Measurements from ENCODE around the gene PDE4D. TPM values are rescaled to one million over a fixed set of nuclear protein-coding genes. Genes with fewer than 3 reads are reported as not detected.

The PDE4D gene
- total RNA-seq, 1 donor from 2014 or later = 219 TPM

DNA sequence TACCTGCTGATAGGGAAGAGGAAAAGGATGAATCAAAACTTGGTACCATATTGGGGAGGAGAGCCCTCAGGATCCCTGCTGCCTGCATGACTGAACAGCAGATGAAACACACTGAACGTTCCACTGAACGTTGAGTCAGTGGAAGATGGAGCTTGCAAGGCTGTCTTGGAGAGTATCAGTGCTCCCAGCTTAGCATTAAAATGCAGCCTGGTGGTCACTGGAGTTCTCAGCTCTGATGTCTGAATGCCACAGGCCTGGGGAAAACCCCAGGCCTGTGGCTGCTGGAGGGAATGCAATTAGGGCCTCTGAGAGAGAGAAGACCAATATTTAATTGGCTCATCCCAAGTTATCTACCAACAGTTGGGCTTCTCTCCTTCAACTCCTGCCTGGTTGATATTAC is 54.5 kb downstream of the PDE4D start:
- DNase-seq = no peak

DNA sequence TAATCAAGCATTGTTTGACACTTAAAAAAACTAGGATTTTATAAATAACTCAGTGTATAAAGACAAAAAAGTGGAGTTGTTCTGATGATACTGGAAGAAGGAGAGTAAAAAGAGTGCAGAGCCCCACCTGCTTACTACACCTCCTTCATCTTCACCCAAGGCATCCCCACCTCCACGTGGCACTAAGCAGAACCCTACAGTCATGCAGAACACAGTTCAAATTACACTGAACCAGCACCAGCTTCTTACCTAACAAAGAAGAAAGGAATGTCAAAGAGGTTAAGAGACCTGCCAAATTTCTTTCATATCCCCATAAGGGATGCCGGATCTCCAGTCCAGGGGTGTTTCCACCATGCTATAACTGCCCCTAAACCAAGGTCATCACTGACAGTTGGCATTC is 55.5 kb downstream of the PDE4D start:
- DNase-seq = no peak

DNA sequence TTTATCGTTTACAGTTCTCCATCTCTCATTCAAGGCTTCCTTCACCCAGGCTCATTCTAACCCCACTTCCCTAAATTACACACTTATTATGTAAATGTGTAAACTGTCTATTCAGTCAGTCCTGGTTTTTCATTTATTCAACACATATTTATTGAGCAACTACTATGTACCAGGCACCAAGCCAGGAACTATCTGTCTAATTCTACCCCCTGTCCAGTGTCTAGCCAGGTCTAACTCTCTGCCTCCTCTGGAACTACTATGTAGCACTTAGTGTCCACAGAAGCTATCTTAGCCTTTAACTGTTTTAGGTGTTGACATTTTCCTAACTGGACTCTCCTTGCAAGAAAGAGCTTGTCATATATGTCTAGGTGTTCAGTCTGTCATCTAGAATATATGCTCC is 56.5 kb downstream of the PDE4D start:
- no peak for DNase-seq

DNA sequence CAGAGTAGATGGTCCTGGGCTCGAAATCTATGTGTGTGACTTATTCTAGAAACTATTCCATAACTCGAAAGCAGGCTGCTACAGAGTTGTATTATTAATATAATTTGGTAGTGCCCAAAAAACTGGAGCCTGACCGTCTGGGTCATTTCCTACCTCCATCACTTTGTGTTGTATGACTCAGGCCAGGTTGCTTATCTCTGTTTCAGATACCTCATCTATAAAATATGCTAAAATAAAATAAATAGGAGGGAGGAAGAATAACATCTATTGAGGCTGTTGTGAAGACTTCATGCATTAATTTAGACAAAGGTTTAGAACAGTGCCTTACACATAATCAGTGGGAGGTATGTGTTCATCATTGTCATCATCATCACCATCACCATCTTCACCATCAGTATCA is 57.7 kb downstream of the PDE4D start:
- no peak for DNase-seq

DNA sequence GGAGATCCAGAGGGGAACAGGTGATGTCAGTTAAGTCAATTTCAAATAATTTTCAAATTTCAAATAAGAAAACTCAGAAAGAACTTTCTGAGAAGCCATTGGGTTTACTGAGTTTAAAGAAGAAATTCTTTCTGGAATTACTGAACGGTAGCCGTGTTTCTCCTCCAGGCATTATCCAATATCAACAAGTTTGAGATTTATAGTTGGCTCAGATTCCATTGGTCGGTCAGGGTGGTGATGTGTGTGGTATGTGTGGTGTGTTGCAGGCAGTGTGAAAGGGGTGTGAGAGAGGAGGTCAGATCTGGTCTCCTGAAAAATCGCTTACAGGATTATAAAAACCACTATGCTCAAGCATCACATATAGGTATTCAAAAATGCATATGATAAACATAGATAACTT is 60.1 kb downstream of the PDE4D start:
- no peak for DNase-seq

DNA sequence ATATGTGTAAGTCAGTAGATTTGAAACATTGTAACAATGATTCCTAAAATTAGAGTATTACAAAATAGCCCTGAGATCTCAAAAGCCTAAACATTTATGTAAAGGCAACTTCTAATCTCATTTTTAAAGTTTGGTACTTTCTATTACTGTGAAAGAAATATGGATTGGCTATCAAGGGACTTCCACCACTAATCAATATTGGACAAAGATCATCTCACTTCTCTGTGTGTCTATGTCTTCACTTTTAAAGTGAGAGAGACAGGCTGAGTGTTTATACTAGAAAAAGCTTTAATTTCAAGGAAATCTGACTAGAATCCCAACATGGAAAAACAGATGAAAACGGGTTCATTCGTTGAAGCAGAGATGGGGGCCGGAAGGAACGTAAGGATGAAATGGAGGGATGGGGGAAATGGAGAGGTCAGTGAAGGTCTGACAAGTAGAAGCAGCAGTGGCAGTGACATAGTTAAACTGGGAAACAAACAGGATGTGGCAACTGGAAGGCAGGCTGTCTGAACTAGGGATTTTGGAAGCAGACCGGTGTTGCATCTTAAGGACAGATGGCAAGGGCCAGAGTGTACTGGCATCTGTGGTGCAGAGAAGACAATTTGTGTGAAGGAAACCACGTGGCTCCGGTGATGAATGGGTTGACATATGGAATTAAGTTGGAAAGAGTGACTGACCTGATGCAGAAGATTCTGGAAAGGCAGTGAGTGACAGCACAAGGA is 60.8 kb downstream of the PDE4D start:
- no peak for DNase-seq

DNA sequence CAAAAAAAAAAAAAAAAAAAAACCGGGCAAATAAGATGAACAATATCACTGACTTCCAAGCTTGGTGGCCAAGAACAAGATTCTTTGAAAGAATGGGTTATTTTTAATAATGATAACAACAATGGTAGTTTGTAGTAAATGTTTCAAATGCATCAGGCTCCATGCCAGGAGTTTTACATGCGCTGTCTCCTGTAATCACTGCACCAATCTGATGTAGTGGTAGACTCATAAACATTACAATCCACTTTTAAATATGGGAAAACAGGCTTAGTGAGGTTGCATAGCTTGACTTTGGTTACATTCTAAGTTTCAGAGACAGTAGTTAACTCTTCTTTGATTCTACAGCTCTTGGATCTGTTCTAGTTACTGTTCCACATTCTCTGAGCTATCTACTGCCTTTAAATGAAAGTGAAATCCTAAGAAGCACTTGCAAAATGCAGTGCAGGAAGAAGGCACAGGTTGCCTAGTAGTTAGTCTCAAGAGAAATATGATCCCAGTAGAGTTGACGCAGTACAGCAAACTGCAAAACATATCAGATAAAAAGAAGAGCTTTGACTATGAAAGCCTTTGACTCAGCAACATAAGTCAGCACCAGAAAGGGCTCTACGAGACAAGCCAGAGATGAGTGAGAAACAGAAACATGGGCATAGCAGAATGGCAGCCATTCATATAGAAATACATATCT is 62.1 kb downstream of the PDE4D start:
- no peak for DNase-seq

DNA sequence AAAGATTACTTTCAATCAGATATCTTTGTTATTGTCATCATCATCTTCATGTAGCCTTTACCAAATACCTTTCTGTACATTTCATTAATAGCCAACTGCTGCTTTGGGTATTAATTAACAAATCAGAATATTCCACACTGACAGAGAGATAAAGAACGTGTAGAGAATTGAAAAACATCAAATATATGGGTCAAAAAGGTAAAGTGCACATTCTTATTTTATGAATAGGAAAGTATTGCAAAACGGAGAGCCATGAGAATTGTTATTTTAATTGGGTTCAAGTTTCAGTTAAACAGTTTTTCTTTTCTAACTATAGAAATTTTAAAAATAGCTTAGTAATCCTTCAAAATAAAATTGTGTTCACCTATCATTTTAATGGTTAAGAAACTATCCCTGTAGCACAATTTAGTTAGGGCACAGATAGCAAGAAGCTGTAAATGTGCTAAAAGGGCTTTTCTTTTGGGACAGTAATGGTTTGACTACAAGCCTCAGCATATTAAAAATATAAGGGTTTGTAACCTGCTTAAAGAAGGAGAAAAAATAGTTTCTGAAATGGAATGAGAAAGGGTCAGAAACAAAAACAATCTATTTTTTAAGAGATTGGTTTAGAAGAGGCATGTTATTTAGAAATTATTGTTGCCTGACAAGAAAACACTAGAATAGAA is 62.9 kb downstream of the PDE4D start:
- no peak for DNase-seq

DNA sequence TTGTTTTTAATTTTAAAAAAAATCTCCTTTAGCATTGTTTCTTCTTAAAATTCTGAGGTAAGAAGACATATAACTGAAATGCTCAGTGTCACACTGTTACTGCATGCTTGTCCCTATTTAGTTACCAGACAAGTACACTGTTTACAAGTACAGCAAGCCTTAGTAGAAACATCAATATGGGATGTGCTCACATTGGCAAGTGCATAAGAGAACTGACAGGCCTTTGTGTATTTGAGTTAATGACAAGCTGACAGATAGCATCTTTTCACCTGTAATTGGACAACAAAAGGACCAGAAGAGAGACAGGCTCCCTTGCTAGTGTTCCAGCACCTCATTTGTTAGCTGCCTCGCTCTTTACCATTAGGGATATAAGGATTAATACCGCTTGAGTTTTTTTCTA is 63.6 kb downstream of the PDE4D start:
- DNase-seq = no peak

DNA sequence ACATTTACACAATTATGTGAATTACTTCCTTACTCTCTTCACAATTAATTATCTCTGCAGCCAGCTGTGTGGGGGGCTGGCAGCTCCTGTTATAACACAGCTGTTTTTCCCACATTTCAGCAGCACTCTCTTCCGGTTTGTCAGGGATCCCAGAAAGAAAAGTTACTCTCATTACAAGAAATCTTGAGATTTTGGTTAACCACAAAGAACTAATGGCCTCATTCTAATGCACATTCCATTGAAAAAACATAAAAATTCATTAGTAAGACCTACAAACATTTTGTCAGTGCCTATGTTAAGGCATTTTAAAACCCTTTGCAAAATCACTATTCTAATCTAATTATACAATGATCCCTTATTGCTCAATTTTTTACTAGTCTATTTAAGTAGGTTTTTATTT is 64.1 kb downstream of the PDE4D start:
- DNase-seq = no peak

DNA sequence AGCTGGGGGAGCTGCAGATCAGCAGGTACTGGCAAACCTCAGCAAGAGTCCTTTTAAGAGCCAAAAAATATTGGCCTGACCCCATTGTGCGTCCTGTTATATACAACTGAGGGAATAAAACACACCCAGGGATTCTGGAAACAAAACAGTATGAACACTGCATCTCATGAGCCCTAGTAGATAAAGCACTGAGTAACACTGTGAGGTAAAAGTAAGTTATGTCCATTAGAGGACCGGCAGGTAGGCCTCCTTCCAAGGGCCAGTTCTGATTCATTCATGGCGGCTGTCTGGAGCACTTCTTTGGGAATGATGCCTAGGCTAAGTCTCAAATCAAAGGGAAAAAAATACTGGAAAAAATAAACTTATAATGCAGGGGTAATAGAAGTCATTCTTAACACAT is 64.9 kb downstream of the PDE4D start:
- no peak for DNase-seq

DNA sequence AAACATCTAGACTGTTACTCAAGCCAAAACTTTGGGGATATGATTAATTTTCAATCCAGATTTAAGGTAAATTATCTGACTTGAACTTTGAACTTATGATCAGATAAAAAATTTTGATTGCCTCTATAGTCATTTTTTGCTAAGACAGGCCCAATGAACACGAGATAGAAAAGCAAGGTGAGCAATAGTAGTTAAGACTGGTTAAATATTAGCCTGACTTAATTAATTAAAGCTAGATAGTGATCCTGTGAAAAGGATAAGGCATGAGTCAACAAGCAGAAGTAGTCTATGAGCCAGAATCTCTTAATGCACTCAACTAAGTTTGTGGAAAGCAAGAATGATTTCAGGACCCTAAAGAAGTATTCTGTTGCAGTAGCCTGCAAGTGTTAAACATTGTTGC is 66.5 kb downstream of the PDE4D start:
- DNase-seq = no peak

DNA sequence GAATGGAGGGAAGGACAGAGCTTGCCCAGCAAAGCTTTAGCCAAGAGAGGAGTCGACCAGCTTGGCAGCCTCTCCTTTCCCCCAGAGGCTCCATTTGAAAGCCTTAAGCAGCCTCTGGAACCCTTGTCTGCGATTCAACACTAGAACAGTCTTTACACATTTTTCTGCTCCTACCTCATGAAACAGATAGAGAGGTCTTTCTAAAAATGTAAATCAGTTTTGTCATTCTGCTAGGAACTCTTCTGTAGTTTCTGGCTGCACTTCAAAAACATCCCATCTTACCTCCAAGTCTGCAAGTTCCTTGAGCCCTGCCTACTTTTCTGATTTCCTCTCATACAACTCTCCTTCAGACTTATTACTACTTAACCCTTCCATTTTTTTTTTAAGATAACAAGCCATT is 70.1 kb downstream of the PDE4D start:
- DNase-seq = no peak

DNA sequence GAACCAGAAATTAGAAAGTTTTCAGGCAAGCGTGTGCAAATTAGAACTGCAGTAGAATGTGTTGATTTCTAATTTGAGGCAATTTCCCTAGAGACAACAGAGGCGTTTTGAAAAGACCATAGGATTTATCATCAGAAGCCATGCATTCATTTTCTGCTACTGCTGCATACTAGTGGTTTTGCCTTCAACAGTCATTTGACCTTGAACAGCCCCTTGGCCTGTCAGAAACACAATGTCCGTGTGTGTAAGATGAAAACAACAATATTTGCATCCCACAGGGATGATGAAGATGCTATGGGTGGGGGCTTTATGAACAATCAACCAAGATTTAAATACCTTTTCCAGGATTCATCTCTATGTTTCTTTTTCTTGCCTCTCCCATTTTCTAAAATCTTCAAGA is 73.7 kb downstream of the PDE4D start:
- DNase-seq = no peak

DNA sequence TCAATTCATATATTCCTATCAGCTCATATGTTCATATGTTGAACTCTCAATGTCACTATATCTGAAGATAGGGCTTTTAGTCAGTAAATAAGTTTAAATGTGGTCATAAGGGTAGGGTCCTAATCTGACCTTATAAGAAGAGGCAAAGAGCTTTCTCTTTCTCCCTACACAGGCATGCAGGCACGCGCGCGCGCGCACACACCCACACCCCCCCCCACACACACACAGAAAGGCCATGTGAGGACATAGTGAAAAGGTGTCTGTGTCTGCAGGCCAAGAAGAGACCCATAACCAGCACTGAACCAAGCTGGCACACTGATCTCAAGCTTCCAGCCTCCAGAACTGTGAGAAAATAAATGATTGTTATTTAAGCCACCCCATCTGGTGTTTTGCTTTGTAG is 76.0 kb downstream of the PDE4D start:
- DNase-seq = no peak

DNA sequence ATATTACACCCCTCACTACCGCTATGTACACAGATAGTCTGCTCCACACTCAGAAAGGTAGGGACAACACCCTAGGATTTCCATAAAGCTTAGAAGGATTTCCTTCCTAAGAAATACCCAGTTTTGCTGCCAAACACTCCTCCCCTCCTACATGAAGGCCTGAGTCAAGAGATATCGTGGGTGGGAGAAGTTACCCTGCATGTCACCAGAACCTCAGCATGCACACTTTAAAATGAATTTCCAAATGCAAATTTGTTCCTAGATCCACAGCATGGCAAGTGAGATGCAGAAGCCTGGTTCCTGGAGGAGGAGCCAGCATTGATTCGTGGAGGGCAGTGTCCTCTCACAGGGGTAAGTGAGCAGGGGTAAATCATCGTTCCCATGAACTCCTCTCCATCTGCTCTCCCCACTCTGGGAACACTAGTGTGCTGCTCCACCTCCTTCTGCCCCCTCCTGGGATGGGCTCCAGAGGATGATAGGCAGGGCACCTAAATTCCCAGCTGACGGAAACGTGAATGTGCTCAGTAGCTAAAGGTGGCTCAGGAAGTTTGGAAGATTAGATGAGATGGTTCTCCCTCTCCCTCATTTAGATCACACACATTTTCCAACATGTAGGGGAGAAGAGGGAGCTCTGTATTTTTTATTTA is 76.7 kb downstream of the PDE4D start:
- no peak for DNase-seq

DNA sequence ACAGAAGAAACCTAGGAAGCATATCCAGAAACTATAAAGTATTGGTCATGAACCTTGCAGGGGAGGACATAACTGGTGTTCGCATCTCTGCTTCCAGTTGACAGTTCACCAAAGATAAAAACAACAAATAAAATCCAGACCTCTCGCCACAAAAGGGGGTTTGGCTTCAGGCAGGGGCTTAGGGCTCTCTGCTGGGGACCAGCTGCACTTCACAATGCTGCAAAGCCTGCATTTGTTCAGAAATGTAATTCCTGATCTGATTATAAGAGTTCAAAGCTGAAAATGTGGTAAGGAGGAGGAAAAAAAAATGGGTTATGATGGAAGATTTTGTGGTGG is 79.0 kb downstream of the PDE4D start:
- DNase-seq = no peak

DNA sequence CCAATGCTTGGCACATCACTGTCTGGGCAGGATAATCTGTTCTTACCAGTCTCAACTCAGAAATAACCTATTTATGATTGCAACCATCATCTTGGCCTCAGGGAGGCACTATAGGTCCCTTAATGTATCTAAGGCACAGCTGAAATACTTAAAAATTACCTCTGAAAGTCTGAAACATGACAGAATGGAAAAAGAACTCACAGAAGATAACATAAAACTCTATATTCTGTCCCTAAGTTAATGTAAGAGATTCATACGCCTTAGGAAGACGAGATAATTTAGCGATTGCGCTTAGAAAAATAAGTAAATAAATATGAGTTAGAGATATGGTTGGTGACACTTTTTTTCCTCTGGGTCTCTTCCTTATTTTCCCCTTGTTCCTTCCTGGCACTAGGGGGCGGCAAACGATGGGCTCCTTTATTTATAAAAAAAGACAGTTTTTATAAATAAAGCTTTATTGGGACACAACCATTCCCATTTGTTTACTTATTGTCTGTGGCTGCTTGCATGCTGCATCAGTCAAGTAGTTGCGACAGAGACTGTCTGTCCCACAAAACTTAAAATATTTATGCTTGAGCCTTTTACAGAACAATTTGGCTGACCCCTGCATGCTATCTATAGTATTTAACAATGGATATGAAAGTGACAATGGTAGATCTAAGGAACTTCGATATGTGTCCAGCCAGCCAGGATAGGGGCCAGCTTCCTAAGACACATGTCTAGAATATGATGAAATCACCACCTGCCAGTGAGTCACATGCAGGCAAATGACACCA is 79.6 kb downstream of the PDE4D start:
- no peak for DNase-seq

DNA sequence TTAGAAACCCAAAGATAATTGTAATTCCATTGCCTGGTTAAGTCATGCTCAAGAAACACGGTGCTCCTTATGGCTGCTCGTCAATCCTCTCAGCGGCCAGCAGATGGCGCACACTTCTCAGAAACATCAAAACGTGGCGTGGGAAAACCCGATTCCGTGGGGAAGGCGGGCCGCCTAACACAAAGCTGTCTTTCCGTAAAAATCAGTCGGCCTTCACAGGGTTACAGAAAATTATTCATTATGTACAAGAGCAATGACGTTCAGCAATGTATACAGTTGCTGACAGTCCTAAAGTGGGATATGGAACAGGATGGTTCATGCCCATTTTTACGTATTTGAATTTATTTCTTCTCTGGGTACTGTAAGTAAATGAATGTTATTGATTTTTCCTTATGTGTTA is 83.5 kb downstream of the PDE4D start:
- DNase-seq = peak; percentile 33

DNA sequence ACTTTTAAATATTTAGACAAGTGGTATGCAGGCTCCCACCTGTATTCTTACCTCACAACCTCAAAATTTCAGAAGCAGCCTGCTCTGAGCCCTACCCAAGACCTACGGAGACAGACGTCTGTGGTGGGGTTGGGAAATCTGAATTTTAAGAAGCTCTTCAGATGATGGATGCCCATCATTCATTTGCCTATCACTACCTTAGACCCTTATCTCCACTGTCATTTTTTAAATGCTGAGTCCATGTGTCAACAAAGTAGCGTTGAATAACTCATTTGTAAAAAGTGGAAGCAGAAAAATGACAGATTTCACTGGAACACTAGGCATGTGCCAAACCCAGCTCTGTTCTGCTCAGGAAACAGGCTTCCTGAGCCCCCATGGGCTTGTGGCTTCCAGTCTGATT is 85.7 kb downstream of the PDE4D start:
- DNase-seq = no peak

DNA sequence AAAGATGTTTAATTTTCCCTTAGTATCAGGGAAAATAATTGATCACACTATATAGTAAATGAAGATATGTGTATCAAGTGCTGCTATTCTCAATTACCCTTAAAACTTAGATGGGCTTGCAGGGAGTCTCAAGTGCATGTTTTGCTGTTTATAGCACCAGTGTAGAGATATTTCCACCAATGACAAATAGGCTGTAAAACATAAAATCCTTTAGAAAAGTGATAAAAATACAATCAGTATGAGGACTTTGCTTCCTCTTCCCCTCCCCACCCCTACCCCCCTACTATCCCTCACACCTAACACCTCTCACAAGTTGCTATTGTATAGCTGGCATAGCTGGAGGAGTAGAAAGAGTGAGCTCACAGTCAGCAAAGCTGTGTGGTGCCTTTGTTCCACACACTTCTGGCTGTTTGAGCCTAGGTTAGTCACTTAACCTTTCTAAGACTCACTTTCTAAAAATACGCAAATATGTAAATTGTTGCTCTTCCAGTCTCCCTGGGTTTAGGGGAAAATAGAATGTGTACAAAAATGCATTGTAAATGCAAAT is 93.1 kb downstream of the PDE4D start:
- no peak for DNase-seq

DNA sequence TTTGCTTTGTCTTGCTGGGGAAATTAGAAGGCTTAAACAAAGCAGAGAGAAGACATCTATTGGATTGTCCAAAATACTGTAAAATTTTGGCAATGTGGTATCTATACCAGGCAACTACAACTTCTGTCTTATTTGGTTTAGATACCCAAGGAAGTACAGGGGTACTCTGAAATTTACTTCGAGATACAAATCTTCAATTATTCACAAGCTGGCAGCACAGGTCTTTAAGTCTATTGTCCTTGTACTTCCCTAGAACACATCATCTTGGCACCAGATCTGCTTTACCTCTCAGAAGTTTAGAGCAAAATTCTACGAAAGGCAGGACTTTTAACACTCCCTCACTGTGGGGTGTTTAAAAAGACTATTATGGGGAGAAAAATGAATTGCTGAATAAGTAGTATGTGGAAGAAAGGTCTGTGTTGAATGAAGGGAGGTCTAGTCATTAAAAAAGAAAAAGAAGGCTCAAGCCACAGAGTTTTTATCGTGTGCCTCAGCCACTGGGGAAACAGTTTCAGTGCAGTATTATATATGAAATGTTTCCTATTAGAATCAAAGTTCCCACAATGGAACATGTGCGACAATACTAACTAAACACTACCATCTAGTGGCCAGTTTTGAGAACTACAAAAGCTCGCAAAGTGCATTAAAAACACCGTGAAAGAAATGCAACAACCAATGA is 93.7 kb downstream of the PDE4D start:
- no peak for DNase-seq

All from occipital lobe (tissue), 2 donors.